Natural killer cell (primary cell): Measurements from ENCODE around the gene S100A9. TPM values are rescaled to one million over a fixed set of nuclear protein-coding genes. Genes with fewer than 3 reads are reported as not detected.
A peak's percentile ranks its signal among the peaks of the same experiment; 100 is the strongest.

Experiments used
- ATAC-seq, 3 donors: fragments of 150-1000 bp in 2 of 3; fragments of 200-7000 bp in 1 of 3; cut with Tn5 transposase; 1 replicate in 1 of 3; 2 replicates in 2 of 3; pipeline ENCODE4 v1.10.0; 2021; ENCODE audit warnings: mild to moderate bottlenecking in 2 of 3, moderate library complexity in 2 of 3
- DNase-seq, 2 donors: peaks; one replicate each; pipeline versions ENCODE4 v3.0.0 to v3.0.0-alpha.2; 2013 to 2021; ENCODE audit warnings: mixed read lengths in 1 of 2
- H3K27ac ChIP-seq: one replicate; pipeline ENCODE4 v1.5.1; 2013; ENCODE audit warnings: mild to moderate bottlenecking, low read length
- H3K27me3 ChIP-seq: one replicate; pipeline ENCODE4 v1.6.1; 2013; ENCODE audit warnings: low read length; ENCODE audit not compliant: control insufficient read depth, insufficient read depth
- H3K36me3 ChIP-seq: one replicate; pipeline ENCODE4 v1.6.1; 2013; ENCODE audit warnings: low read length; ENCODE audit not compliant: control insufficient read depth, insufficient read depth
- H3K4me1 ChIP-seq: one replicate; pipeline ENCODE4 v1.6.1; 2013; ENCODE audit warnings: low read length; ENCODE audit not compliant: control insufficient read depth, insufficient read depth
- H3K4me3 ChIP-seq: one replicate; pipeline ENCODE4 v1.5.1; 2013; ENCODE audit warnings: low read length
- H3K9me3 ChIP-seq: one replicate; pipeline ENCODE4 v1.6.1; 2013; ENCODE audit warnings: low read length; ENCODE audit not compliant: control insufficient read depth, insufficient read depth
- H3K27ac Mint-ChIP-seq, 2 donors: one replicate each; pipeline ENCODE4 v1.8.0; 2022; ENCODE audit warnings: mild to moderate bottlenecking in 2 of 2, mixed read lengths in 2 of 2, moderate library complexity in 1 of 2
- H3K27me3 Mint-ChIP-seq, 2 donors: one replicate each; pipeline ENCODE4 v1.8.0; 2022; ENCODE audit warnings: low read depth in 2 of 2, mixed read lengths in 2 of 2
- H3K36me3 Mint-ChIP-seq: one replicate; pipeline ENCODE4 v1.8.0; 2022; ENCODE audit warnings: mixed read lengths
- H3K4me1 Mint-ChIP-seq, 2 donors: one replicate each; pipeline ENCODE4 v1.8.0; 2022; ENCODE audit warnings: mixed read lengths in 2 of 2
- H3K4me3 Mint-ChIP-seq: one replicate; pipeline ENCODE4 v1.8.0; 2022; ENCODE audit warnings: mild to moderate bottlenecking, moderate library complexity, mixed read lengths
- H3K9me3 Mint-ChIP-seq, 2 donors: one replicate each; pipeline ENCODE4 v1.8.0; 2022; ENCODE audit warnings: mixed read lengths in 2 of 2
- CTCF ChIP-seq: fragments of 200-600 bp; IDR thresholded peaks from one replicate; pipeline ENCODE4 v1.8.0; 2022; ENCODE audit warnings: antibody characterized with exemption
- WGBS: methylation state at CpG from one replicate; pipeline ENCODE4 v1.1.7; 2013; ENCODE audit warnings: missing lambda C conversion rate; ENCODE audit not compliant: insufficient coverage; 5-methylcytosine and 5-hydroxymethylcytosine counted together
- intact Hi-C: fragments of 100-400 bp; cut with micrococcal nuclease; formaldehyde crosslinking; loops from one replicate; pipeline ENCODE4 v1.14.2; 2022
- total RNA-seq, 4 donors: library from RNA; stranded (reverse); fragments of 120-200 nt in 1 of 4; gene quantifications; one replicate each; pipeline versions ENCODE4 v1.2.3 to v1.2.4, GENCODE V29; 2013 to 2022

Gene S100A9
- total RNA-seq, 3 donors from 2014 or later (not counting 1 experiment from before 2014, with no cell fraction given) = 13.1 to 334 (median 116) TPM

DNA sequence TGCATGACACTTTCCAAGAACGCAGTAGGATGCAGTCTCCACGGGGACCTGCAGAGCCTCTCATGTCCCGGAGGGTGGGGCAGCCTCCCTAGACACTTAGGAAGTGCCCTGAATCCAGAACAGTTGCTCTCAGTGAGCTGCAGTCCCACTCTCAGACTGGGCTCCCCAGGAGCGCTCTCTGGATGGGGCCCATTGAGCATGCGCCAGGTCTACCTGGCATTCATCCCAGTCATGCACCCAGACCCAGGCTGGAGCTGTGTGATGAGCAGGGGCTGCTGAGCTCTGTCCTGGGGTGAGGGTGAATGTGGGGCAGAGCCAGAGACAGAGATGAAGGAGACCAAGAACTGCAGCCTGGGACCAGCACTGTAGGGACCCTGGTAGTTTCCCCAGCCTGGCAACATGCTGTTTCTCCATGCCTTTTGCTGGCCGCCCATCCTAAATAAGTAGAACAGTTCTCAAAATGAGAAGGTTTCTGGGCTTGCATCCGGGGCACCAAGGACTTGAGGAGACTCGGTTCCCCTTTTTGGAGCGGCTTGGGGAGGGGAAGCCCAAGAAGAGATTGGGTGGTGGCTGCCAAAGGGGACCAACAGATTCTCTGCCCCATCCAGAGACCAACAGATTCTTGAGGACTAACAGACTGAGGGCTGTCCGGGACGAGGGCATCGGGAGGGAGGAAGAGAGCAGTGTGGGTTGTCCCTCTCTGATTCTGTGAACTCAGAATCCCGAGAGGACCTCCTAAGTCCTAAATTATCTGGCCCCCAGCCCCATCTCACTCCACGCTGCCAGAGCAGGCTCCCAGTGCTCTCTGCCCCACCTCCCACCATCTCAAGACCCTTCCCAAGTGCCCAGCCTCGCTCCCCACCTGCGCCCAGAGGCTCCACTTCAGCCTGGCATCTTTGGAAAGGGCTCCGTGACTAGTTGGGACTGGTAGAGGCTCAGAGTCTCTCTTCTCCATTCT is 8.0 kb upstream of the S100A9 start:
- no peak for TF ChIP-seq CTCF

DNA sequence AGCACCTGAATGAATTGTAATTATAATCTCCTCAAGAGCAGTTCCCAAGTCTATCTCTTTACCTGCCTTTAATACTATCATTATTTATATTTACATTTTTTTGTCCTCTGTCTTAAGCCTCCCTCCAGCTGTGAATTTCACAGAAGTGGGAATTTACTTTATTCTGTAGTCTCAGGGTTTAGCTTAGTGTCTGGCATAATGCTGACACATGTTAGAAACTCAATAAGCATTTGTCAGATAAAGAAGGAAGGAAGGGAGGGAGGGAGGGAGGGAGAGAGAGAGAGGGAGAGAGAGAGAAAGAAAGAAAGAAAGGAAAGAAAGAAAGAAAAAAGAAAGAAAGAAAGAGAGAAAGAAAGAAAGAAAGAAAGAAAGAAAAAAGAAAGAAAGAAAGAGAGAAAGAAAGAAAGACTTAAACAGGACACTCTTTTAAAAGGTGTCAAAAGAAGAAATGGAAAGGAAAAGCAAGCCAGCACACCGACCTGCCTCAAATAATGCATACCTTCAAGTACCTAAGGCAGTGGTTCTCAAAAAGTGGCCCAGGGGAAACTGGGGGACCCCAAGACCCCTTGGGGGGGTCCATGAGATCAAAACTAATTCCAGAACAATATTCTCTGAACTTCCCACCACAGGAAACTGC is 7.2 kb upstream of the S100A9 start:
- TF ChIP-seq CTCF = no peak
- H3K4me3 ChIP-seq = no peak overlapping the region
- WGBS = 30% methylated on average over 1 of the region's 1 CpG
- intact Hi-C loops = no loop called here
- H3K27me3 Mint-ChIP-seq = peaks cover 28 to 39% of the 10 kb centered on the region in 2 donors
- H3K4me1 ChIP-seq = peaks cover 12% of the 10 kb centered on the region
- no peak overlapping the region for H3K27ac ChIP-seq
- no peaks in the 10 kb centered on the region for H3K9me3 ChIP-seq
- no peaks in the 10 kb centered on the region for H3K36me3 ChIP-seq
- H3K4me3 Mint-ChIP-seq = no peak overlapping the region
- H3K27ac Mint-ChIP-seq = no peak overlapping the region
- ATAC-seq (no peak), DNase-seq (no peak)
- peaks cover 15 to 16% of the 10 kb centered on the region in 2 donors for H3K4me1 Mint-ChIP-seq
- no peaks in the 10 kb centered on the region for H3K36me3 Mint-ChIP-seq
- H3K27me3 ChIP-seq = peaks cover 7% of the 10 kb centered on the region
- H3K9me3 Mint-ChIP-seq = no peaks in the 10 kb centered on the region

More for the DNA sequence above, 8.0 kb upstream of the S100A9 start:
- H3K36me3 ChIP-seq = no peaks in the 10 kb centered on the region
- H3K4me3 ChIP-seq = no peak overlapping the region
- ATAC-seq (no peak), DNase-seq (no peak)
- H3K4me1 ChIP-seq = peaks cover 19% of the 10 kb centered on the region
- no peaks in the 10 kb centered on the region for H3K36me3 Mint-ChIP-seq
- H3K9me3 Mint-ChIP-seq = no peaks in the 10 kb centered on the region
- no peak overlapping the region for H3K27ac Mint-ChIP-seq
- intact Hi-C loops = no loop called here
- peaks cover 32 to 39% of the 10 kb centered on the region in 2 donors for H3K27me3 Mint-ChIP-seq
- H3K4me1 Mint-ChIP-seq = peaks cover 17 to 18% of the 10 kb centered on the region in 2 donors
- no peak overlapping the region for H3K4me3 Mint-ChIP-seq
- WGBS = 71% methylated on average over 16 of the region's 17 CpGs
- H3K9me3 ChIP-seq = no peaks in the 10 kb centered on the region
- H3K27ac ChIP-seq = no peak overlapping the region
- H3K27me3 ChIP-seq = peaks cover 7% of the 10 kb centered on the region

- Histone ChIP-seq H3K4me1 (peaks cover 4% of the 10 kb centered on the region), H3K36me3 (no peaks in the 10 kb centered on the region), H3K27me3 (peaks cover 2% of the 10 kb centered on the region), H3K27ac (no peak overlapping the region), H3K9me3 (no peaks in the 10 kb centered on the region), H3K4me3 (no peak overlapping the region)
- under 1% methylated on average over 4 of the region's 4 CpGs for WGBS
- Mint-ChIP-seq H3K4me1 (no peaks in the 10 kb centered on the region), H3K27ac (no peak overlapping the region), H3K9me3 (no peaks in the 10 kb centered on the region), H3K4me3 (no peak overlapping the region), H3K27me3 (peaks cover 19 to 25% of the 10 kb centered on the region in 2 donors), H3K36me3 (no peaks in the 10 kb centered on the region)
- peak; percentile 85 for TF ChIP-seq CTCF
- DNase-seq (peak; percentile 43 to 80), ATAC-seq (peak; percentile 68 to 86 (median 69))
- intact Hi-C loops = loop anchor here (2.0 kb wide), 1 partner anchor 52 kb away; no protein-coding TSS in a partner anchor
Measured at GRCh38 chr1:153352523-153352922, 5.1 kb upstream of the S100A9 start.
